HCT116 (cell line): ENCODE data around the gene ZNF630. TPM values are rescaled to one million over a fixed set of nuclear protein-coding genes. Genes with fewer than 3 reads are reported as not detected.

Experiments used
- ATAC-seq: fragments of 200-7000 bp; cut with Tn5 transposase; 2 replicates; pipeline ENCODE4 v1.9.1; 2020; ENCODE audit warnings: mild to moderate bottlenecking, moderate library complexity
- BruUV-seq: library from RNA; stranded (reverse); fragments of 400-500 nt; replicated peaks from 2 replicates; lab custom pipeline; 2021; lab: Mats Ljungman, UMichigan
- CTCF ChIA-PET: fragments of 300-600 bp; sonication (Branson Sonifier 250); formaldehyde crosslinking; loops from one replicate; lab custom pipeline; 2021; ENCODE audit warnings: antibody characterized with exemption; lab: Charles Lee
- POLR2A ChIA-PET: fragments of 300-600, 350-600 bp; sonication (Branson Sonifier 250); formaldehyde crosslinking; loops from one replicate; lab custom pipeline; 2021; ENCODE audit warnings: antibody characterized with exemption; lab: Charles Lee
- RAD21 ChIA-PET, 2 experiments: fragments of 300-600 bp; sonication (Branson Sonifier 250); formaldehyde crosslinking; loops; one replicate each; lab custom pipeline; 2023; ENCODE audit warnings: low total read pairs in 2 of 2; ENCODE audit not compliant: uncharacterized antibody in 2 of 2, unreplicated experiment in 2 of 2, low non-redundant PET in 1 of 2; lab: Charles Lee
- DNase-seq: peaks from one replicate; pipeline ENCODE4 v3.0.0-alpha.2; 2010; ENCODE audit warnings: low read depth, low spot score
- H2AFZ ChIP-seq: fragments of 200-600 bp; shearing (Covaris generic), sonication (generic); 2 replicates; pipeline ENCODE4 v1.6.1; 2017; ENCODE audit warnings: low read depth, mixed run types, mixed read lengths, antibody characterized with exemption, low read length; ENCODE audit not compliant: poor library complexity, severe bottlenecking
- H3K27ac ChIP-seq: 2 replicates; pipeline ENCODE4 v1.5.1; 2012; ENCODE audit warnings: low read depth, low read length
- H3K27me3 ChIP-seq: fragments of 200-600 bp; sonication (generic); 2 replicates; pipeline ENCODE4 v1.6.1; 2016; ENCODE audit warnings: mixed run types, low read length, mixed read lengths; ENCODE audit not compliant: insufficient read depth
- H3K36me3 ChIP-seq, 2 experiments: fragments of 200-500 bp in 1 of 2; fragments of 200-600 bp in 1 of 2; sonication (Bioruptor generic) in 1 of 2; sonication (generic) in 1 of 2; 2 replicates each; pipeline versions ENCODE4 v1.5.1 to v1.6.1; 2014 to 2016; ENCODE audit warnings: low read length in 2 of 2, inconsistent platforms in 1 of 2, mixed read lengths in 1 of 2, mixed run types in 1 of 2; ENCODE audit not compliant: insufficient read depth in 2 of 2, control insufficient read depth in 1 of 2
- H3K4me1 ChIP-seq, 2 experiments: fragments of 200-600 bp in 1 of 2; sonication (generic) in 1 of 2; 2 replicates each; pipeline versions ENCODE4 v1.5.1 to v1.6.1; 2012 to 2017; ENCODE audit warnings: low read length in 2 of 2, inconsistent platforms in 1 of 2, mild to moderate bottlenecking in 1 of 2, mixed read lengths in 1 of 2, mixed run types in 1 of 2, moderate library complexity in 1 of 2; ENCODE audit not compliant: insufficient read depth in 2 of 2, control insufficient read depth in 1 of 2
- H3K4me2 ChIP-seq: fragments of 200-600 bp; sonication (generic); 2 replicates; pipeline ENCODE4 v1.6.1; 2017; ENCODE audit warnings: mixed run types, low read length, mixed read lengths
- H3K4me3 ChIP-seq, 2 experiments: fragments of 200-600 bp in 1 of 2; sonication (generic) in 1 of 2; replicated peaks in 1 of 2; 2 replicates each; pipeline ENCODE4 v1.5.1; 2011 to 2016; ENCODE audit warnings: low read length in 2 of 2, control low read depth in 1 of 2, low read depth in 1 of 2, mild to moderate bottlenecking in 1 of 2, mixed read lengths in 1 of 2, mixed run types in 1 of 2
- H3K79me2 ChIP-seq: fragments of 200-600 bp; sonication (generic); 2 replicates; pipeline ENCODE4 v1.6.1; 2017; ENCODE audit warnings: mild to moderate bottlenecking, mixed run types, low read length, moderate library complexity, mixed read lengths; ENCODE audit not compliant: insufficient read depth
- H3K9ac ChIP-seq: fragments of 200-600 bp; sonication (generic); 2 replicates; pipeline ENCODE4 v1.6.1; 2016; ENCODE audit warnings: low read length, mixed read lengths
- H3K9me2 ChIP-seq: fragments of 200-600 bp; sonication (generic), shearing (Covaris generic); 2 replicates; pipeline ENCODE4 v1.6.1; 2017; ENCODE audit warnings: mixed run types, mild to moderate bottlenecking, moderate library complexity; ENCODE audit not compliant: insufficient read depth
- H3K9me3 ChIP-seq, 2 experiments: fragments of 200-500 bp in 1 of 2; fragments of 200-600 bp in 1 of 2; sonication (Bioruptor generic) in 1 of 2; sonication (generic) in 1 of 2; 2 replicates each; pipeline ENCODE4 v1.6.1; 2014 to 2017; ENCODE audit warnings: low read length in 2 of 2, mixed read lengths in 2 of 2, inconsistent platforms in 1 of 2, low read depth in 1 of 2, mild to moderate bottlenecking in 1 of 2, mixed run types in 1 of 2, moderate library complexity in 1 of 2; ENCODE audit not compliant: control insufficient read depth in 1 of 2, insufficient read depth in 1 of 2
- H4K20me1 ChIP-seq: fragments of 200-600 bp; sonication (generic), shearing (Covaris generic); 2 replicates; pipeline ENCODE4 v1.6.1; 2017; ENCODE audit warnings: mixed run types, mild to moderate bottlenecking, moderate library complexity; ENCODE audit not compliant: insufficient read depth
- CBX3 ChIP-seq: IDR thresholded peaks from 2 replicates; pipeline ENCODE4 v1.6.1; 2012; ENCODE audit warnings: low read depth
- CTCF ChIP-seq, 3 experiments: fragments of 200-600 bp in 1 of 3; sonication (generic) in 1 of 3; IDR thresholded peaks in 2 of 3; conservative IDR thresholded peaks in 1 of 3; 2 replicates each; pipeline ENCODE4 v1.5.1; 2012 to 2017; ENCODE audit warnings: low read depth in 2 of 3, low read length in 2 of 3, antibody characterized with exemption in 1 of 3, borderline replicate concordance in 1 of 3, control low read depth in 1 of 3, mild to moderate bottlenecking in 1 of 3, mixed read lengths in 1 of 3, mixed run types in 1 of 3, moderate library complexity in 1 of 3; ENCODE audit not compliant: insufficient read depth in 1 of 3
- EGR1 ChIP-seq: IDR thresholded peaks from 2 replicates; pipeline ENCODE4 v1.6.1; 2012; ENCODE audit warnings: low read depth
- ELF1 ChIP-seq: IDR thresholded peaks from 2 replicates; pipeline ENCODE4 v1.6.1; 2012; ENCODE audit warnings: low read depth, borderline replicate concordance
- EZH2 ChIP-seq: fragments of 200-600 bp; sonication (generic); IDR thresholded peaks from 2 replicates; pipeline ENCODE4 v1.6.1; 2017; ENCODE audit warnings: antibody characterized with exemption, mixed run types
- FOSL1 ChIP-seq: IDR thresholded peaks from 2 replicates; pipeline ENCODE4 v1.6.1; 2012; ENCODE audit warnings: low read depth
- POLR2A ChIP-seq: IDR thresholded peaks from 2 replicates; pipeline ENCODE4 v1.7.0; 2011; ENCODE audit warnings: borderline replicate concordance; ENCODE audit not compliant: insufficient read depth, insufficient read length; ENCODE audit errors: extremely low read depth
- RAD21 ChIP-seq: IDR thresholded peaks from 2 replicates; pipeline ENCODE4 v1.6.1; 2012; ENCODE audit warnings: low read depth, mild to moderate bottlenecking
- REST ChIP-seq: IDR thresholded peaks from 2 replicates; pipeline ENCODE4 v1.6.1; 2012; ENCODE audit warnings: low read depth
- SP1 ChIP-seq: IDR thresholded peaks from 2 replicates; pipeline ENCODE4 v1.6.1; 2012; ENCODE audit warnings: low read depth
- SRF ChIP-seq: IDR thresholded peaks from 2 replicates; pipeline ENCODE4 v1.6.1; 2012; ENCODE audit warnings: low read depth
- ZBTB33 ChIP-seq: IDR thresholded peaks from 2 replicates; pipeline ENCODE4 v1.6.1; 2011; ENCODE audit warnings: mild to moderate bottlenecking, low read length, moderate library complexity; ENCODE audit not compliant: insufficient replicate concordance; ENCODE audit errors: extremely low read depth
- ZFX ChIP-seq: fragments of 450-650 bp; IDR thresholded peaks from 2 replicates; pipeline ENCODE4 v1.6.1; 2017
- ZNF274 ChIP-seq: fragments of 200-500 bp; sonication (Bioruptor generic); IDR thresholded peaks from 2 replicates; pipeline ENCODE4 v1.6.1; 2014; ENCODE audit warnings: mild to moderate bottlenecking, low read depth, low read length, inconsistent platforms
- intact Hi-C: fragments of 100-400 bp; cut with micrococcal nuclease; formaldehyde crosslinking; loops from 2 replicates; pipeline ENCODE4 v1.10.0; 2022
- total RNA-seq: library from RNA; stranded (reverse); gene quantifications from one replicate; pipeline ENCODE4 v1.2.1, GENCODE V29; 2021; ENCODE audit not compliant: unreplicated experiment

Gene ZNF630
- total RNA-seq, 1 experiment from 2014 or later, result not detected

- H3K9me3 ChIP-seq, result no peaks in the 10 kb centered on the region
- no peaks in the 10 kb centered on the region for H3K27me3 ChIP-seq
- H3K36me3 ChIP-seq, result no peaks in the 10 kb centered on the region
- no peak overlapping the region for H3K27ac ChIP-seq
- CTCF ChIA-PET, result no interaction called here
- BruUV-seq, result no TSS peak
- H3K4me3 ChIP-seq, result no peak overlapping the region
- POLR2A ChIA-PET, result no interaction called here
- no peaks in the 10 kb centered on the region for H3K79me2 ChIP-seq
- no peaks in the 10 kb centered on the region for H4K20me1 ChIP-seq
- DNase-seq, result peak; percentile 64
- peak overlapping the region; percentile 25 for H3K4me2 ChIP-seq
- peak; percentile 43 to 65 (median 64); a peak in 5 of 6 replicates for TF ChIP-seq CTCF (IDR thresholded peaks at IDR 0.05 in 2 of 3, conservative IDR thresholded peaks at IDR 0.05 in 1 of 3; ENCODE audit: borderline replicate concordance in 1 of 3, insufficient read depth in 1 of 3, low read depth in 2 of 3, low read length in 2 of 3)
- peak; percentile 78 for TF ChIP-seq RAD21
- no peak for TF ChIP-seq CBX3
- no peaks in the 10 kb centered on the region for H3K4me1 ChIP-seq
- RAD21 ChIA-PET, result no interaction called here
- intact Hi-C loops, result loop anchor here (1.0 to 5.0 kb wide), 5 partner anchors 171 to 833 kb away; partner anchors contain the start of genes ARAF and UBA1
- no peak overlapping the region for H3K9ac ChIP-seq
- no peaks in the 10 kb centered on the region for H3K9me2 ChIP-seq
- peak; percentile 77 for ATAC-seq
- H2AFZ ChIP-seq, result peak overlapping the region; percentile 76
Observed at GRCh38 chrX:48025561-48025960, 45.9 kb downstream of the ZNF630 start.

GRCh38 chrX:48022738-48023137, 48.7 kb downstream of the ZNF630 start:
- no peaks in the 10 kb centered on the region for H3K79me2 ChIP-seq
- RAD21 ChIA-PET, result no interaction called here
- no peaks in the 10 kb centered on the region for H3K36me3 ChIP-seq
- DNase-seq, result no peak
- POLR2A ChIA-PET, result no interaction called here
- no peaks in the 10 kb centered on the region for H4K20me1 ChIP-seq
- no peak overlapping the region for H2AFZ ChIP-seq
- no peaks in the 10 kb centered on the region for H3K9me2 ChIP-seq
- H3K27me3 ChIP-seq, result no peaks in the 10 kb centered on the region
- no peak overlapping the region for H3K27ac ChIP-seq
- no peak overlapping the region for H3K4me3 ChIP-seq
- no peak overlapping the region for H3K4me2 ChIP-seq
- ATAC-seq, result no peak
- no peaks in the 10 kb centered on the region for H3K4me1 ChIP-seq
- no peaks in the 10 kb centered on the region for H3K9me3 ChIP-seq
- CTCF ChIA-PET, result no interaction called here
- intact Hi-C loops, result no loop called here
- no peak overlapping the region for H3K9ac ChIP-seq
- BruUV-seq, result no TSS peak
- TF ChIP-seq EGR1 (no peak), SRF (no peak), ZFX (no peak), SP1 (no peak), POLR2A (no peak), REST (no peak), ZBTB33 (no peak), CBX3 (no peak), EZH2 (no peak), FOSL1 (no peak), ELF1 (no peak), ZNF274 (no peak)
